Erythroblast (primary cell): Measurements from ENCODE around the gene OR51D1.
A peak's percentile ranks its signal among the peaks of the same experiment; 100 is the strongest.

Experiments
- DNase-seq, 2 experiments: peaks; one replicate each; lab custom pipeline; 2025; lab: John Stamatoyannopoulos, UW
- GATA1 ChIP-seq: IDR thresholded peaks from 2 replicates; pipeline ENCODE4 v1.6.1; 2011; ENCODE audit warnings: low read depth, mild to moderate bottlenecking, control low read depth, low read length, moderate library complexity
- POLR2A ChIP-seq: IDR thresholded peaks from 2 replicates; pipeline ENCODE4 v1.6.1; 2011; ENCODE audit warnings: mild to moderate bottlenecking, low read length

OR51D1 gene

GRCh38 chr11:4636962-4637661, at the start of gene OR51D1:
Gene OR51D1, plus strand, starts transcription at chr11:4637477. Its CDS starts 2,314 bp downstream, at chr11:4639791.
- DNase-seq: peak; percentile 70 to 83
- no peak for TF ChIP-seq POLR2A
- TF ChIP-seq GATA1: no peak

- DNase-seq: no peak
- TF ChIP-seq POLR2A (no peak), GATA1 (no peak)
Observed at GRCh38 chr11:4589017-4589416, 48.3 kb upstream of the OR51D1 start.

GRCh38 chr11:4593739-4594138, 43.5 kb upstream of the OR51D1 start, which contains the start of gene OR52I1:
Gene OR52I1, plus strand, starts transcription at chr11:4594039. Its CDS starts 0 bp downstream, at chr11:4594039.
- no peak for DNase-seq
- TF ChIP-seq GATA1 (no peak), POLR2A (no peak)

GRCh38 chr11:4605057-4605456, 32.2 kb upstream of the OR51D1 start:
- no peak for TF ChIP-seq GATA1
- no peak for TF ChIP-seq POLR2A
- no peak for DNase-seq

GRCh38 chr11:4606231-4607015, 30.9 kb upstream of the OR51D1 start:
- TF ChIP-seq GATA1: no peak
- no peak for TF ChIP-seq POLR2A
- no peak for DNase-seq

GRCh38 chr11:4607096-4607495, 30.2 kb upstream of the OR51D1 start:
- peak in 1 of 2 experiments; percentile 7 for DNase-seq
- TF ChIP-seq POLR2A (no peak), GATA1 (no peak)

GRCh38 chr11:4607781-4608666, 29.3 kb upstream of the OR51D1 start, which contains the start of gene TRIM68:
Gene TRIM68, minus strand, starts transcription at chr11:4608231. Its CDS starts 2,727 bp downstream, at chr11:4605504.
- TF ChIP-seq POLR2A (peak; percentile 81), GATA1 (no peak)

GRCh38 chr11:4610258-4610935, 26.9 kb upstream of the OR51D1 start:
- no peak for DNase-seq

More at GRCh38 chr11:4607781-4608666, 29.3 kb upstream of the OR51D1 start, which contains the start of gene TRIM68:
- DNase-seq: peak; percentile 95 to 96

GRCh38 chr11:4611986-4612385, 25.3 kb upstream of the OR51D1 start:
- DNase-seq: no peak
- TF ChIP-seq POLR2A: no peak
- TF ChIP-seq GATA1: no peak

More at GRCh38 chr11:4610258-4610935, 26.9 kb upstream of the OR51D1 start:
- TF ChIP-seq POLR2A (no peak), GATA1 (no peak)

GRCh38 chr11:4615856-4616444, 21.3 kb upstream of the OR51D1 start:
- no peak for TF ChIP-seq GATA1
- no peak for TF ChIP-seq POLR2A
- no peak for DNase-seq

- TF ChIP-seq POLR2A: no peak
- TF ChIP-seq GATA1: no peak
- DNase-seq: no peak
Observed at GRCh38 chr11:4619514-4619913, 17.8 kb upstream of the OR51D1 start.

- DNase-seq: peak; percentile 80 to 91
- TF ChIP-seq POLR2A (no peak), GATA1 (no peak)
Observed at GRCh38 chr11:4626207-4627099, 10.8 kb upstream of the OR51D1 start.

GRCh38 chr11:4636136-4636535, 1.1 kb upstream of the OR51D1 start:
- DNase-seq: no peak
- TF ChIP-seq GATA1 (no peak), POLR2A (no peak)
